Measurements from ENCODE around the gene MAPK1. TPM values are rescaled to one million over a fixed set of nuclear protein-coding genes. Genes with fewer than 3 reads are reported as not detected.
"Not testable (repeated sequence)": the region's sequence is repeated elsewhere in the genome, so short reads cannot be mapped to it uniquely, and the experiment has no call there.

The MAPK1 gene
- total RNA-seq, 1 experiment from 2014 or later: 90.3 TPM

GRCh38 chr22:21849489-21849888, 18.0 kb downstream of the MAPK1 start:
- Histone ChIP-seq H2BK20ac (ENCODE audit: low read depth, low read length, poor library complexity, severe bottlenecking) (no peak overlapping the region), H4K20me1 (ENCODE audit: control insufficient read depth, insufficient read depth, insufficient read length) (no peaks in the 10 kb centered on the region), H3K23me2 (ENCODE audit: insufficient read length, low read depth, low read length, poor library complexity, severe bottlenecking) (no peaks in the 10 kb centered on the region), H3K9me3 (ENCODE audit: control insufficient read depth, low read depth, low read length) (no peaks in the 10 kb centered on the region), H2AFZ (ENCODE audit: low read length) (no peak overlapping the region), H3T11ph (ENCODE audit: low read length) (no peak overlapping the region), H2AK5ac (ENCODE audit: insufficient read length, low read length) (no peak overlapping the region), H3K14ac (ENCODE audit: insufficient read depth, low read length) (no peak overlapping the region), H3K4ac (ENCODE audit: low read depth, low read length) (no peak overlapping the region), H3K79me1 (ENCODE audit: insufficient read depth, low read depth, low read length, poor library complexity, severe bottlenecking) (peaks cover 19% of the 10 kb centered on the region), H3K56ac (ENCODE audit: insufficient read length, low read depth, low read length) (no peak overlapping the region), H2BK120ac (ENCODE audit: low read depth, low read length, poor library complexity, severe bottlenecking) (no peak overlapping the region), H4K91ac (ENCODE audit: insufficient read length, low read depth, low read length) (no peak overlapping the region), H3K23ac (ENCODE audit: insufficient read length, low read depth, low read length) (no peak overlapping the region), H3K9ac (ENCODE audit: extremely low read depth, insufficient read length, low read length) (no peak overlapping the region), H3K4me2 (ENCODE audit: insufficient read depth, insufficient read length, low read length) (no peak overlapping the region), H3K27me3 (ENCODE audit: insufficient read depth, low read length) (no peaks in the 10 kb centered on the region), H4K8ac (replicated peaks; ENCODE audit: insufficient read length, low read depth, low read length) (no peak overlapping the region), H3K4me1 (ENCODE audit: insufficient read depth, low read length) (no peaks in the 10 kb centered on the region), H2BK15ac (ENCODE audit: low read depth, low read length) (no peak overlapping the region), H4K5ac (ENCODE audit: insufficient read length, low read depth, low read length) (no peak overlapping the region), H2BK12ac (ENCODE audit: insufficient read length, low read depth, low read length) (no peak overlapping the region), H3K27ac (ENCODE audit: insufficient read length, low read depth, low read length) (no peak overlapping the region), H2BK5ac (ENCODE audit: insufficient read length, low read length) (no peak overlapping the region), H3K18ac (ENCODE audit: insufficient read length, low read depth, low read length) (no peak overlapping the region), H3K79me2 (ENCODE audit: insufficient read depth, low read length) (peaks cover 42% of the 10 kb centered on the region; the same call in 1 of the 2 replicates)
- WGBS (ENCODE audit: extremely low coverage, insufficient read length, low lambda C conversion rate): no CpG with 5 or more reads among the region's 1 CpG
- no peak overlapping the region for H3K27ac Mint-ChIP-seq
- H3K27me3 Mint-ChIP-seq (ENCODE audit: low read depth): no peaks in the 10 kb centered on the region; the same call in 1 of the 2 replicates
- DNase-seq: no peak
- H3K9me3 Mint-ChIP-seq: peaks cover 23 to 24% of the 10 kb centered on the region in 2 experiments
- H3K4me3 Mint-ChIP-seq: no peak overlapping the region
- H3K36me3 Mint-ChIP-seq (ENCODE audit: insufficient read depth in 1 of 3, low read depth in 3 of 3): peaks cover 22 to 51% (median 35%) of the 10 kb centered on the region in 3 experiments
- H3K4me1 Mint-ChIP-seq: peaks cover 3 to 12% of the 10 kb centered on the region in 2 experiments
- no peak for TF ChIP-seq CTCF (conservative IDR thresholded peaks at IDR 0.05)

GRCh38 chr22:21848057-21848456, 19.4 kb downstream of the MAPK1 start:
- Mint-ChIP-seq H3K4me1 (peaks cover 3 to 12% of the 10 kb centered on the region in 2 experiments), H3K9me3 (peaks cover 23 to 24% of the 10 kb centered on the region in 2 experiments), H3K36me3 (ENCODE audit: insufficient read depth in 1 of 3, low read depth in 3 of 3) (peaks cover 22 to 48% (median 30%) of the 10 kb centered on the region in 3 experiments)
- not testable (repeated sequence) for H3K14ac ChIP-seq (ENCODE audit: insufficient read depth, low read length); H3K23ac ChIP-seq (ENCODE audit: insufficient read length, low read depth, low read length); H3K18ac ChIP-seq (ENCODE audit: insufficient read length, low read depth, low read length); H2BK5ac ChIP-seq (ENCODE audit: insufficient read length, low read length); H3K23me2 ChIP-seq (ENCODE audit: insufficient read length, low read depth, low read length, poor library complexity, severe bottlenecking); H2BK12ac ChIP-seq (ENCODE audit: insufficient read length, low read depth, low read length); H4K91ac ChIP-seq (ENCODE audit: insufficient read length, low read depth, low read length); H2AFZ ChIP-seq (ENCODE audit: low read length); H3K4ac ChIP-seq (ENCODE audit: low read depth, low read length); H3K9ac ChIP-seq (ENCODE audit: extremely low read depth, insufficient read length, low read length); H2AK5ac ChIP-seq (ENCODE audit: insufficient read length, low read length); H3K4me3 Mint-ChIP-seq; DNase-seq; H3K56ac ChIP-seq (ENCODE audit: insufficient read length, low read depth, low read length); H4K20me1 ChIP-seq (ENCODE audit: control insufficient read depth, insufficient read depth, insufficient read length); H3K4me2 ChIP-seq (ENCODE audit: insufficient read depth, insufficient read length, low read length); H3K4me1 ChIP-seq (ENCODE audit: insufficient read depth, low read length); H3K27me3 ChIP-seq (ENCODE audit: insufficient read depth, low read length); H2BK20ac ChIP-seq (ENCODE audit: low read depth, low read length, poor library complexity, severe bottlenecking); H4K5ac ChIP-seq (ENCODE audit: insufficient read length, low read depth, low read length); H3K9me3 ChIP-seq (ENCODE audit: control insufficient read depth, low read depth, low read length); H2BK120ac ChIP-seq (ENCODE audit: low read depth, low read length, poor library complexity, severe bottlenecking); H3K27me3 Mint-ChIP-seq (ENCODE audit: low read depth); H3K27ac ChIP-seq (ENCODE audit: insufficient read length, low read depth, low read length); H4K8ac ChIP-seq (replicated peaks; ENCODE audit: insufficient read length, low read depth, low read length); H3K27ac Mint-ChIP-seq; H2BK15ac ChIP-seq (ENCODE audit: low read depth, low read length); H3T11ph ChIP-seq (ENCODE audit: low read length)
- Histone ChIP-seq H3K79me2 (ENCODE audit: insufficient read depth, low read length) (peaks cover 36% of the 10 kb centered on the region; the same call in 1 of the 2 replicates), H3K79me1 (ENCODE audit: insufficient read depth, low read depth, low read length, poor library complexity, severe bottlenecking) (peaks cover 15% of the 10 kb centered on the region)
- WGBS (ENCODE audit: extremely low coverage, insufficient read length, low lambda C conversion rate): no CpG with 5 or more reads among the region's 5 CpGs

All from H9 (cell line).